Endodermal cell (in vitro differentiated cells): Measurements from ENCODE around the gene C11orf16. TPM values are rescaled to one million over a fixed set of nuclear protein-coding genes. Genes with fewer than 3 reads are reported as not detected.
"Not testable (repeated sequence)": the region's sequence is repeated elsewhere in the genome, so short reads cannot be mapped to it uniquely, and the experiment has no call there.

Source experiments
- DNase-seq: peaks from one replicate; pipeline ENCODE4 v3.0.0-alpha.2; 2017
- H3K27ac ChIP-seq: 2 replicates; pipeline ENCODE4 v1.5.1; 2013; ENCODE audit warnings: mild to moderate bottlenecking, low read depth, low read length, moderate library complexity
- H3K27me3 ChIP-seq: 2 replicates; pipeline ENCODE4 v1.6.1; 2013; ENCODE audit warnings: mild to moderate bottlenecking, low read length, moderate library complexity; ENCODE audit not compliant: insufficient read depth, control insufficient read depth, poor library complexity, severe bottlenecking
- H3K36me3 ChIP-seq: 2 replicates; pipeline ENCODE4 v1.7.0; 2013; ENCODE audit warnings: mild to moderate bottlenecking, low read length, moderate library complexity; ENCODE audit not compliant: control insufficient read depth, insufficient read depth
- H3K4me1 ChIP-seq: one replicate; pipeline ENCODE4 v1.7.0; 2013; ENCODE audit warnings: low read length; ENCODE audit not compliant: control insufficient read depth, insufficient read depth
- H3K4me3 ChIP-seq: 2 replicates; pipeline ENCODE4 v1.5.1; 2013; ENCODE audit warnings: mild to moderate bottlenecking, low read length, moderate library complexity
- H3K9ac ChIP-seq: 2 replicates; pipeline ENCODE4 v1.6.1; 2013; ENCODE audit warnings: mild to moderate bottlenecking, low read length, moderate library complexity; ENCODE audit not compliant: poor library complexity, severe bottlenecking; ENCODE audit errors: extremely low read depth
- H3K9me3 ChIP-seq: 2 replicates; pipeline ENCODE4 v1.6.1; 2013; ENCODE audit warnings: mild to moderate bottlenecking, low read length, moderate library complexity; ENCODE audit not compliant: control insufficient read depth
- H3K27ac Mint-ChIP-seq: 2 replicates; pipeline ENCODE4 v1.8.0; 2020; ENCODE audit warnings: mixed read lengths
- H3K27me3 Mint-ChIP-seq: 2 replicates; pipeline ENCODE4 v1.8.0; 2021; ENCODE audit warnings: mild to moderate bottlenecking, mixed read lengths; ENCODE audit not compliant: insufficient read depth
- H3K36me3 Mint-ChIP-seq: 2 replicates; pipeline ENCODE4 v1.8.0; 2020; ENCODE audit warnings: low read depth, mixed read lengths
- H3K4me1 Mint-ChIP-seq: 2 replicates; pipeline ENCODE4 v1.8.0; 2020; ENCODE audit warnings: mixed read lengths
- H3K4me3 Mint-ChIP-seq: 2 replicates; pipeline ENCODE4 v1.8.0; 2020; ENCODE audit warnings: mild to moderate bottlenecking, moderate library complexity, mixed read lengths
- H3K9me3 Mint-ChIP-seq: 2 replicates; pipeline ENCODE4 v1.8.0; 2020; ENCODE audit warnings: mild to moderate bottlenecking, mixed read lengths
- CTCF ChIP-seq: fragments of 200-600 bp; sonication (generic); conservative IDR thresholded peaks from 2 replicates; pipeline ENCODE4 v1.5.0; 2021; ENCODE audit warnings: antibody characterized with exemption, mild to moderate bottlenecking
- WGBS, 2 experiments: methylation state at CpG; one replicate each; pipeline versions ENCODE4 v1.1.5 to v1.1.7; 2013; ENCODE audit warnings: missing lambda C conversion rate in 2 of 2, mixed read lengths in 1 of 2; ENCODE audit not compliant: insufficient coverage in 1 of 2, insufficient read length in 1 of 2; 5-methylcytosine and 5-hydroxymethylcytosine counted together
- total RNA-seq, 2 donors: library from RNA; stranded (reverse); fragmentation: NEBNext Ultra II Directional in 1 of 2; extraction: Animal tissue kit (Norgen Biotek cat#: 25700) in 1 of 2; gene quantifications; 2 replicates in 1 of 2; 3 replicates in 1 of 2; pipeline ENCODE4 v1.2.1, GENCODE V29; 2021

Gene C11orf16
- total RNA-seq, 2 donors from 2014 or later: not detected

DNA sequence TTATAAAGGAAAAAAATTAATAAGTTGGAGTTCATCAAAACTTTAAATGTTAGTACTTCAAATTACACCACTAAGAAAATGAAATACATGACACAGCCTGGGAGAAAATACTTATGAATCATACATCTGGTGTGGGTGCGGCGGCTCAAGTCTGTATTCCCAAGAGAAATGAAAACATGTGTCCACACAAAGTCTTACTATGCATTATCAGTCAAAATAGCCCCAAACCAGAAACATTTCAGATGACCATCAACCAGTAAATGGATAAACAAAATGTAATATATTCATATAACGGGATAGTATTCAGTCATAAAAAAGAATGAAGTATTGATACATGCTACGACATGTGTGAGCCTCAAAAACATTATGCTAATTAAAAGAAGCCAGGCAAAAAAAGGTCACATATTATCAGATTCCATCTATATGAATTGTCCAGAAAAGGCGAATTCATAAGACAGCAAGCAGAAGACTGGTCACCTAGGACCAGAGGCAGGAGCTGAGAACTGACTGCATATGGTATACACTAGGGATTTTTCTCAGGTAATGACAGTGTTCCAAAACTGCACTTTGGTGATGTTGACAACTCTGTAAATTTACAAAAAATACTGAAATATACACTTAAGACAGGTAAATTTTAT, 27.1 kb downstream of the C11orf16 start:
- 97 to 100% methylated on average over 2 to 5 of the region's 5 CpGs for WGBS, 2 experiments
- no peak overlapping the region for H3K27ac Mint-ChIP-seq
- H3K36me3 Mint-ChIP-seq: peaks cover 5% of the 10 kb centered on the region
- no peak for TF ChIP-seq CTCF
- Histone ChIP-seq H3K27ac (no peak overlapping the region), H3K4me3 (no peak overlapping the region), H3K9ac (no peak overlapping the region), H3K27me3 (no peaks in the 10 kb centered on the region), H3K4me1 (no peaks in the 10 kb centered on the region), H3K36me3 (no peaks in the 10 kb centered on the region), H3K9me3 (no peaks in the 10 kb centered on the region)
- no peak overlapping the region for H3K4me3 Mint-ChIP-seq
- peaks cover 15% of the 10 kb centered on the region for H3K4me1 Mint-ChIP-seq
- H3K9me3 Mint-ChIP-seq: peaks cover 11% of the 10 kb centered on the region
- peaks cover 8% of the 10 kb centered on the region for H3K27me3 Mint-ChIP-seq
- DNase-seq: no peak

GRCh38 chr11:8899119-8899753, 33.5 kb downstream of the C11orf16 start:
- no peak overlapping the region for H3K27ac Mint-ChIP-seq
- H3K9ac ChIP-seq: no peak overlapping the region
- no peaks in the 10 kb centered on the region for H3K4me1 Mint-ChIP-seq
- peaks cover 30% of the 10 kb centered on the region for H3K9me3 Mint-ChIP-seq
- no peaks in the 10 kb centered on the region for H3K27me3 ChIP-seq
- no peak overlapping the region for H3K27ac ChIP-seq
- TF ChIP-seq CTCF: no peak
- no peaks in the 10 kb centered on the region for H3K4me1 ChIP-seq
- H3K27me3 Mint-ChIP-seq: peaks cover 2% of the 10 kb centered on the region
- DNase-seq: no peak
- no peak overlapping the region for H3K4me3 Mint-ChIP-seq
- peaks cover 20% of the 10 kb centered on the region for H3K9me3 ChIP-seq
- no peaks in the 10 kb centered on the region for H3K36me3 ChIP-seq
- no peak overlapping the region for H3K4me3 ChIP-seq
- peaks cover 12% of the 10 kb centered on the region for H3K36me3 Mint-ChIP-seq

DNA sequence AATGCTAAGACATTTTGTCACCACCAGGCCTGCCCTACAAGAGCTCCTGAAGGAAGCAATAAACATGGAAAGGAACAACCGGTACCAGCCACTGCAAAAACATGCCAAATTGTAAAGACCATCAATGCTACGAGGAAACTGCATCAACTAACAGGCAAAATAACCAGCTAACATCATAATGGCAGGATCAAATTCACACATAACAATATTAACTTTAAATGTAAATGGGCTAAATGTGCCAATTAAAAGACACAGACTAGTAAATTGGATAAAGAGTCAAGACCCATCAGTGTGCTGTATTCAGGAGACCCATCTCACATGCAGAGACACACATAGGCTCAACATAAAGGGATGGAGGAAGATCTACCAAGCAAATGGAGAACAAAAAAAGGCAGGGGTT, 41.6 kb downstream of the C11orf16 start:
- WGBS, 2 experiments: no CpG with 5 or more reads among the region's 2 CpGs
- H3K9ac ChIP-seq, H3K4me3 ChIP-seq, H3K9me3 ChIP-seq, H3K36me3 Mint-ChIP-seq, H3K27ac Mint-ChIP-seq, H3K4me1 ChIP-seq, DNase-seq, H3K27ac ChIP-seq, H3K36me3 ChIP-seq, H3K4me1 Mint-ChIP-seq, H3K4me3 Mint-ChIP-seq, H3K27me3 ChIP-seq: not testable (repeated sequence)
- H3K27me3 Mint-ChIP-seq: peaks cover 12% of the 10 kb centered on the region
- H3K9me3 Mint-ChIP-seq: peaks cover 42% of the 10 kb centered on the region
